Smooth muscle cell (in vitro differentiated cells): Measurements from ENCODE around the gene CTXN1. TPM values are rescaled to one million over a fixed set of nuclear protein-coding genes. Genes with fewer than 3 reads are reported as not detected.
"Not testable (repeated sequence)": the region's sequence is repeated elsewhere in the genome, so short reads cannot be mapped to it uniquely, and the experiment has no call there.

Experiments used
- DNase-seq: peaks from one replicate; lab custom pipeline; 2025; ENCODE audit not compliant: unreplicated experiment; lab: John Stamatoyannopoulos, UW
- H2AFZ ChIP-seq: fragments of 200-600 bp; sonication (generic); 2 replicates; pipeline ENCODE4 v1.6.0; 2016; ENCODE audit warnings: antibody characterized with exemption, low read depth, mild to moderate bottlenecking
- H3F3A ChIP-seq: fragments of 200-600 bp; sonication (generic); 2 replicates; pipeline ENCODE4 v1.6.0; 2017; ENCODE audit warnings: antibody characterized with exemption, low read depth
- H3K27ac ChIP-seq: fragments of 200-600 bp; sonication (generic); 2 replicates; pipeline ENCODE4 v1.5.1; 2016; ENCODE audit warnings: low read depth, mild to moderate bottlenecking
- H3K27me3 ChIP-seq: fragments of 200-600 bp; sonication (generic); 2 replicates; pipeline ENCODE4 v1.6.1; 2016; ENCODE audit warnings: low read depth, mild to moderate bottlenecking
- H3K36me3 ChIP-seq: fragments of 200-600 bp; sonication (generic); 2 replicates; pipeline ENCODE4 v1.5.1; 2016; ENCODE audit warnings: low read depth
- H3K4me1 ChIP-seq: fragments of 200-600 bp; sonication (generic); 2 replicates; pipeline ENCODE4 v1.5.1; 2016; ENCODE audit warnings: low read depth
- H3K4me2 ChIP-seq: fragments of 200-600 bp; sonication (generic); 2 replicates; pipeline ENCODE4 v1.6.0; 2016; ENCODE audit warnings: mild to moderate bottlenecking
- H3K4me3 ChIP-seq: fragments of 200-600 bp; sonication (generic); 2 replicates; pipeline ENCODE4 v1.5.1; 2016; ENCODE audit warnings: mild to moderate bottlenecking
- H3K79me2 ChIP-seq: fragments of 200-600 bp; sonication (generic); 2 replicates; pipeline ENCODE4 v1.6.0; 2016; ENCODE audit warnings: low read depth, mild to moderate bottlenecking
- H3K9ac ChIP-seq: fragments of 200-600 bp; sonication (generic); 2 replicates; pipeline ENCODE4 v1.6.0; 2016; ENCODE audit warnings: low read depth
- H3K9me3 ChIP-seq: fragments of 200-600 bp; sonication (generic); replicated peaks from 2 replicates; pipeline ENCODE4 v1.5.1; 2016; ENCODE audit warnings: low read depth
- H4K20me1 ChIP-seq: fragments of 200-600 bp; sonication (generic); 2 replicates; pipeline ENCODE4 v1.6.0; 2016; ENCODE audit warnings: low read depth
- CTCF ChIP-seq: fragments of 200-600 bp; sonication (generic); IDR thresholded peaks from 2 replicates; pipeline ENCODE4 v1.5.1; 2017; ENCODE audit warnings: borderline replicate concordance, mild to moderate bottlenecking, antibody characterized with exemption; ENCODE audit not compliant: insufficient read depth, poor library complexity, severe bottlenecking
- WGBS: methylation state at CpG from one replicate; pipeline ENCODE4 v1.1.7; 2016; ENCODE audit warnings: low lambda C conversion rate; 5-methylcytosine and 5-hydroxymethylcytosine counted together
- polyA plus RNA-seq: library from polyadenylated mRNA; unstranded; fragments of >200 nt; fragmentation: Nextera tagmentation; extraction: Ambion mirVana; gene quantifications from 2 replicates; pipeline ENCODE4 v1.2.1, GENCODE V29; 2016
- total RNA-seq: library from RNA; depleted of rRNA; stranded (reverse); fragments of >200 nt; gene quantifications from 2 replicates; pipeline ENCODE4 v1.2.3, GENCODE V29; 2014

Gene CTXN1
- total and polyA plus RNA-seq, 2 experiments from 2014 or later: 4.8 to 25.4 TPM

- Histone ChIP-seq H3K4me3 (no peak overlapping the region), H3K9me3 (no peaks in the 10 kb centered on the region), H3K4me1 (peaks cover 4% of the 10 kb centered on the region), H3F3A (no peaks in the 10 kb centered on the region), H4K20me1 (no peaks in the 10 kb centered on the region), H3K36me3 (no peaks in the 10 kb centered on the region), H3K27ac (no peak overlapping the region), H3K79me2 (peaks cover 6% of the 10 kb centered on the region), H3K27me3 (no peaks in the 10 kb centered on the region), H3K9ac (no peak overlapping the region), H3K4me2 (no peak overlapping the region), H2AFZ (no peak overlapping the region)
- TF ChIP-seq CTCF: no peak
- DNase-seq: no peak
- WGBS: 96% methylated on average over 16 of the region's 16 CpGs
These were observed 27.0 kb downstream of the CTXN1 start for GRCh38 chr19:7898967-7899366.

- Histone ChIP-seq H2AFZ (no peak overlapping the region), H4K20me1 (no peaks in the 10 kb centered on the region), H3F3A (no peaks in the 10 kb centered on the region), H3K36me3 (no peaks in the 10 kb centered on the region), H3K27me3 (no peaks in the 10 kb centered on the region), H3K4me2 (no peak overlapping the region), H3K4me3 (no peak overlapping the region), H3K9ac (no peak overlapping the region), H3K79me2 (peaks cover under 1% of the 10 kb centered on the region), H3K9me3 (no peaks in the 10 kb centered on the region), H3K27ac (no peak overlapping the region), H3K4me1 (no peaks in the 10 kb centered on the region)
- DNase-seq: no peak
- WGBS: 93% methylated on average over 10 of the region's 11 CpGs
- no peak for TF ChIP-seq CTCF
These were observed 28.6 kb downstream of the CTXN1 start for GRCh38 chr19:7897292-7897691.

- DNase-seq: no peak
- Histone ChIP-seq H3F3A (no peaks in the 10 kb centered on the region), H4K20me1 (no peaks in the 10 kb centered on the region), H3K27ac (no peak overlapping the region), H3K4me2 (no peak overlapping the region), H3K27me3 (no peaks in the 10 kb centered on the region), H3K4me1 (no peaks in the 10 kb centered on the region), H3K9me3 (no peaks in the 10 kb centered on the region), H3K79me2 (no peaks in the 10 kb centered on the region), H3K4me3 (no peak overlapping the region), H2AFZ (no peak overlapping the region), H3K36me3 (no peaks in the 10 kb centered on the region), H3K9ac (no peak overlapping the region)
- 93% methylated on average over 13 of the region's 13 CpGs for WGBS
- no peak for TF ChIP-seq CTCF
These were observed 30.4 kb downstream of the CTXN1 start for GRCh38 chr19:7895565-7895964.

GRCh38 chr19:7894612-7895309 lies 31.2 kb downstream of the CTXN1 start:
- Histone ChIP-seq H2AFZ (no peak overlapping the region), H3K27ac (no peak overlapping the region), H3K9me3 (no peaks in the 10 kb centered on the region), H3K36me3 (no peaks in the 10 kb centered on the region), H4K20me1 (no peaks in the 10 kb centered on the region), H3K27me3 (no peaks in the 10 kb centered on the region), H3K79me2 (no peaks in the 10 kb centered on the region), H3K4me2 (no peak overlapping the region), H3K4me1 (no peaks in the 10 kb centered on the region), H3K4me3 (no peak overlapping the region), H3K9ac (no peak overlapping the region), H3F3A (no peaks in the 10 kb centered on the region)
- DNase-seq: no peak
- TF ChIP-seq CTCF: no peak
- WGBS: 81% methylated on average over 18 of the region's 18 CpGs

- H3K79me2 ChIP-seq, H3K4me1 ChIP-seq, H3K9me3 ChIP-seq, DNase-seq, H3K27me3 ChIP-seq, H3F3A ChIP-seq, H3K36me3 ChIP-seq, H3K4me3 ChIP-seq, H2AFZ ChIP-seq, H4K20me1 ChIP-seq: not testable (repeated sequence)
- peak overlapping the region; percentile 25 for H3K4me2 ChIP-seq
- peak overlapping the region; percentile 66 for H3K9ac ChIP-seq
- H3K27ac ChIP-seq: peak overlapping the region; percentile 63
- WGBS: 67% methylated on average over 18 of the region's 18 CpGs
These were observed 32.4 kb downstream of the CTXN1 start for GRCh38 chr19:7893362-7894101.
